CD4-positive, alpha-beta T cell treated with Interleukin-6 at 100 ng/mL for 8 hours (primary cell): Measurements from ENCODE around the gene GLB1L2.

Experiments
- DNase-seq: peaks from one replicate; pipeline ENCODE4 v3.0.0-alpha.2; 2020; ENCODE audit warnings: mixed read lengths, low spot score

Gene GLB1L2

GRCh38 chr11:134347441-134347840 is 15.7 kb downstream of the GLB1L2 start:
- no peak for DNase-seq

GRCh38 chr11:134349109-134349801 is 17.5 kb downstream of the GLB1L2 start:
- no peak for DNase-seq

GRCh38 chr11:134349802-134350355 is 18.1 kb downstream of the GLB1L2 start:
- no peak for DNase-seq

- no peak for DNase-seq
These were observed 18.6 kb downstream of the GLB1L2 start for GRCh38 chr11:134350381-134350780.

GRCh38 chr11:134352111-134352510 is 20.3 kb downstream of the GLB1L2 start:
- no peak for DNase-seq

- DNase-seq, result no peak
These were observed 23.3 kb downstream of the GLB1L2 start for GRCh38 chr11:134355136-134355535.

- no peak for DNase-seq
These were observed 23.9 kb downstream of the GLB1L2 start for GRCh38 chr11:134355656-134356055.

- DNase-seq, result no peak
These were observed 25.1 kb downstream of the GLB1L2 start for GRCh38 chr11:134356656-134357544.

- no peak for DNase-seq
These were observed 25.7 kb downstream of the GLB1L2 start for GRCh38 chr11:134357545-134357839.

GRCh38 chr11:134358165-134358855 is 26.5 kb downstream of the GLB1L2 start:
- DNase-seq, result no peak

GRCh38 chr11:134358856-134359490 is 27.2 kb downstream of the GLB1L2 start:
- DNase-seq, result no peak

- DNase-seq, result no peak
These were observed 27.9 kb downstream of the GLB1L2 start for GRCh38 chr11:134359646-134360045.

GRCh38 chr11:134360050-134360835 is 28.5 kb downstream of the GLB1L2 start:
- DNase-seq, result peak; percentile 54

- DNase-seq, result no peak
These were observed 29.9 kb downstream of the GLB1L2 start for GRCh38 chr11:134361661-134362060.

GRCh38 chr11:134362192-134362901 is 30.6 kb downstream of the GLB1L2 start:
- DNase-seq, result no peak

- no peak for DNase-seq
These were observed 31.4 kb downstream of the GLB1L2 start for GRCh38 chr11:134363161-134363560.

GRCh38 chr11:134363592-134363991 is 31.8 kb downstream of the GLB1L2 start:
- DNase-seq, result no peak

- DNase-seq, result no peak
These were observed 32.5 kb downstream of the GLB1L2 start for GRCh38 chr11:134364261-134364660.

GRCh38 chr11:134365011-134365925 is 33.5 kb downstream of the GLB1L2 start:
- no peak for DNase-seq

GRCh38 chr11:134366254-134366653 is 34.5 kb downstream of the GLB1L2 start:
- DNase-seq, result no peak
